ENCODE measurements around the gene CDCA7L. TPM values are rescaled to one million over a fixed set of nuclear protein-coding genes. Genes with fewer than 3 reads are reported as not detected.

CDCA7L gene
- total RNA-seq, 1 experiment from 2014 or later, result 59.9 TPM

DNA sequence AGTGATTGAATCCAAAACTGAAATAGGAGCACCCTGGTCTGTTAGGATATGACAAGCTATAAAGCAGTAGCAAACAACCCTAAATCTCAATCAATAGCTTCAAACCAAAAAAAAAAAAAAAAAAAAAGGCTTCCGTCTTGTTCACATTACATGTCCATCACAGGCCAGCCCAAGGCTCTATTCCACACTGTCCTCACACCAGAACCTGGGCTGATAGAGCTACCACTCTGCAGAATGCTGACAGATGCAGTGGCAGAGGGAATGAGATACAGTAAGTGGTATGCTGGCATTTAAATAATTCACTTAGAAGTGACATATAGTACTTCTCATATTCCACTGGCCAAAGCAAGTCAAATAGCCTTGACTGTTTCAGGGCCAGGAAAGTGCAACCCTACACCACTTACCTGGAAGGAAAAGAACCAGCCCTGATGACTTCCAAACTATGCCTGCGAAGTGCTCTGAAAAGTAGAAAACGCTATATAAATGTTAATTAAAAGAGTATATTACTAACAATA lies 5.8 kb downstream of the CDCA7L start:
- DNase-seq (no peak), ATAC-seq (no peak)
- peaks cover 35% of the 10 kb centered on the region; the same call in 1 of the 2 replicates for H4K20me1 ChIP-seq (ENCODE audit: low read length)
- POLR2A ChIA-PET (ENCODE audit: unreplicated experiment), result interaction anchor here (0.6 to 0.7 kb wide), 2 partner anchors 17 to 467 kb away, joined by 4 to 11 read pairs; no protein-coding TSS in a partner anchor
- CTCF ChIA-PET, result no interaction called here
- no peak overlapping the region for H3K27ac ChIP-seq (ENCODE audit: low read length)
- intact Hi-C loops (cut with micrococcal nuclease), result loop anchor here (1.0 to 5.0 kb wide), 2 partner anchors 29 to 38 kb away; no protein-coding TSS in a partner anchor
- no peaks in the 10 kb centered on the region for H3F3A ChIP-seq (ENCODE audit: low read length, unreplicated experiment)
- peaks cover 43% of the 10 kb centered on the region for H3K4me1 ChIP-seq (ENCODE audit: insufficient read depth, low read length)
- TF ChIP-seq EZH2 (IDR thresholded peaks at IDR 0.05; ENCODE audit: low read length, unreplicated experiment) (no peak), EZH2phosphoT487 (IDR thresholded peaks at IDR 0.05; ENCODE audit: borderline replicate concordance, low read length) (no peak)
- TF ChIP-seq, protein P1, sequence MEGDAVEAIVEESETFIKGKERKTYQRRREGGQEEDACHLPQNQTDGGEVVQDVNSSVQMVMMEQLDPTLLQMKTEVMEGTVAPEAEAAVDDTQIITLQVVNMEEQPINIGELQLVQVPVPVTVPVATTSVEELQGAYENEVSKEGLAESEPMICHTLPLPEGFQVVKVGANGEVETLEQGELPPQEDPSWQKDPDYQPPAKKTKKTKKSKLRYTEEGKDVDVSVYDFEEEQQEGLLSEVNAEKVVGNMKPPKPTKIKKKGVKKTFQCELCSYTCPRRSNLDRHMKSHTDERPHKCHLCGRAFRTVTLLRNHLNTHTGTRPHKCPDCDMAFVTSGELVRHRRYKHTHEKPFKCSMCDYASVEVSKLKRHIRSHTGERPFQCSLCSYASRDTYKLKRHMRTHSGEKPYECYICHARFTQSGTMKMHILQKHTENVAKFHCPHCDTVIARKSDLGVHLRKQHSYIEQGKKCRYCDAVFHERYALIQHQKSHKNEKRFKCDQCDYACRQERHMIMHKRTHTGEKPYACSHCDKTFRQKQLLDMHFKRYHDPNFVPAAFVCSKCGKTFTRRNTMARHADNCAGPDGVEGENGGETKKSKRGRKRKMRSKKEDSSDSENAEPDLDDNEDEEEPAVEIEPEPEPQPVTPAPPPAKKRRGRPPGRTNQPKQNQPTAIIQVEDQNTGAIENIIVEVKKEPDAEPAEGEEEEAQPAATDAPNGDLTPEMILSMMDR (conservative IDR thresholded peaks at IDR 0.05; ENCODE audit: low read depth, low read length), result no peak
- peaks cover 19% of the 10 kb centered on the region for H3K36me3 ChIP-seq (ENCODE audit: low read depth, low read length)
- no peak overlapping the region for H3K4me2 ChIP-seq (ENCODE audit: low read length)
- no peak overlapping the region for H3K4me3 ChIP-seq (ENCODE audit: low read length)
- H3K9me2 ChIP-seq (replicated peaks; ENCODE audit: low read length), result no peaks in the 10 kb centered on the region
- no peak overlapping the region for H3K9ac ChIP-seq (ENCODE audit: low read length)
- H3K79me2 ChIP-seq (ENCODE audit: low read length), result peaks cover 98% of the 10 kb centered on the region
- no peaks in the 10 kb centered on the region for H3K27me3 ChIP-seq (ENCODE audit: low read length)
- no peaks in the 10 kb centered on the region for H3K9me3 ChIP-seq (ENCODE audit: low read length)
- H2AFZ ChIP-seq (ENCODE audit: low read length), result no peak overlapping the region
- no TSS peak for BruUV-seq (replicated peaks)

GRCh38 chr7:21939136-21939857 lies 6.4 kb downstream of the CDCA7L start:
- H2AFZ ChIP-seq (ENCODE audit: low read length), result no peak overlapping the region
- ChIA-PET CTCF (no interaction called here), POLR2A (ENCODE audit: unreplicated experiment) (interaction anchor here (0.6 to 0.7 kb wide), 2 partner anchors 16 to 468 kb away, joined by 4 to 11 read pairs; no protein-coding TSS in a partner anchor)
- peak overlapping the region; percentile 19 for H3K27ac ChIP-seq (ENCODE audit: low read length)
- no peaks in the 10 kb centered on the region for H3K27me3 ChIP-seq (ENCODE audit: low read length)
- H3K4me3 ChIP-seq (ENCODE audit: low read length), result no peak overlapping the region
- no peaks in the 10 kb centered on the region for H3K9me3 ChIP-seq (ENCODE audit: low read length)
- intact Hi-C loops (cut with micrococcal nuclease), result loop anchor here (1.0 kb wide), 1 partner anchor 28 kb away; no protein-coding TSS in a partner anchor
- H3F3A ChIP-seq (ENCODE audit: low read length, unreplicated experiment), result no peaks in the 10 kb centered on the region
- H3K36me3 ChIP-seq (ENCODE audit: low read depth, low read length), result peaks cover 19% of the 10 kb centered on the region
- H3K4me2 ChIP-seq (ENCODE audit: low read length), result 0 out of 2 replicates have a peak overlapping the region, but pooled peaks have one; percentile 8
- ATAC-seq (peak; percentile 13), DNase-seq (peak; percentile 35)
- TF ChIP-seq EZH2 (IDR thresholded peaks at IDR 0.05; ENCODE audit: low read length, unreplicated experiment) (no peak), EZH2phosphoT487 (IDR thresholded peaks at IDR 0.05; ENCODE audit: borderline replicate concordance, low read length) (no peak)
- TF ChIP-seq, protein P1 (conservative IDR thresholded peaks at IDR 0.05; ENCODE audit: low read depth, low read length), result no peak
- H4K20me1 ChIP-seq (ENCODE audit: low read length), result peaks cover 41% of the 10 kb centered on the region; the same call in 1 of the 2 replicates
- peaks cover 98% of the 10 kb centered on the region for H3K79me2 ChIP-seq (ENCODE audit: low read length)
- no peak overlapping the region for H3K9ac ChIP-seq (ENCODE audit: low read length)
- no TSS peak for BruUV-seq (replicated peaks)
- H3K9me2 ChIP-seq (replicated peaks; ENCODE audit: low read length), result no peaks in the 10 kb centered on the region
- H3K4me1 ChIP-seq (ENCODE audit: insufficient read depth, low read length), result peaks cover 43% of the 10 kb centered on the region

Data from PC-3 (cell line).